Neural progenitor cell (in vitro differentiated cells): ENCODE results near the gene EHF.

Experiments
- CTCF ChIP-seq: fragments of 200-600 bp; sonication (generic); IDR thresholded peaks from 2 replicates; pipeline ENCODE4 v1.5.1; 2017; ENCODE audit warnings: antibody characterized with exemption, mild to moderate bottlenecking
- EZH2 ChIP-seq: fragments of 200-600 bp; sonication (generic); IDR thresholded peaks from 2 replicates; pipeline ENCODE4 v1.6.1; 2017; ENCODE audit warnings: antibody characterized with exemption, mild to moderate bottlenecking, moderate library complexity
- EZH2phosphoT487 ChIP-seq: fragments of 200-600 bp; sonication (generic); IDR thresholded peaks from 2 replicates; pipeline ENCODE4 v1.6.1; 2017; ENCODE audit warnings: antibody characterized with exemption

- no peak for TF ChIP-seq CTCF
- no peak for TF ChIP-seq EZH2
- no peak for TF ChIP-seq EZH2phosphoT487
Observed at GRCh38 chr11:34633640-34633989, 12.7 kb downstream of the EHF start.
